K562 (cell line): ENCODE measurements around the gene OCRL. TPM values are rescaled to one million over a fixed set of nuclear protein-coding genes. Genes with fewer than 3 reads are reported as not detected.
A peak's percentile ranks its signal among the peaks of the same experiment; 100 is the strongest.

Experiments
- ATAC-seq: fragments of 200-7000 bp; cut with Tn5 transposase; 3 replicates; pipeline ENCODE4 v1.9.1; 2020; ENCODE audit warnings: moderate library complexity
- BruUV-seq: library from RNA; stranded (reverse); fragments of 400-500 nt; replicated peaks from 2 replicates; lab custom pipeline; 2021; lab: Mats Ljungman, UMichigan
- CTCF ChIA-PET: fragments of 300-600 bp; formaldehyde crosslinking; extraction: SDS; loops from one replicate; lab custom pipeline; 2021; ENCODE audit warnings: low intra/inter-chr PET ratio; lab: Yijun Ruan, JAX
- POLR2A ChIA-PET: fragments of 300-600, 350-650 bp; sonication (Branson Sonifier 250); formaldehyde crosslinking; extraction: SDS; loops from one replicate; lab custom pipeline; 2021; ENCODE audit warnings: antibody characterized with exemption, inconsistent platforms; lab: Yijun Ruan, JAX
- DNase-seq, 4 experiments: peaks; one replicate each; pipeline versions ENCODE4 v3.0.0 to v3.0.0-alpha.2; 2011 to 2018; ENCODE audit warnings: low spot score in 3 of 4, mixed read lengths in 3 of 4; ENCODE audit errors: extremely low read depth in 1 of 4
- FAIRE-seq: peaks from 2 replicates; lab custom pipeline; 2011; peaks lifted over from hg19 to GRCh38; lab: Jason Lieb, UNC
- H2AFZ ChIP-seq: 2 replicates; pipeline ENCODE4 v1.6.0; 2011; ENCODE audit warnings: low read depth, low read length, control low read depth, inconsistent platforms
- H3K27ac ChIP-seq: fragments of 200-600 bp; 3 replicates; pipeline ENCODE4 v1.8.0; 2011; ENCODE audit warnings: low read depth, mild to moderate bottlenecking, control low read depth, inconsistent platforms, low read length, moderate library complexity, mixed read lengths; ENCODE audit errors: extremely low read depth
- H3K27me3 ChIP-seq, 2 experiments: fragments of 300-600 bp in 1 of 2; 2 replicates in 1 of 2; 3 replicates in 1 of 2; pipeline versions ENCODE4 v1.6.0 to v1.8.0; 2011; ENCODE audit warnings: inconsistent platforms in 2 of 2, low read length in 2 of 2, mild to moderate bottlenecking in 1 of 2, mixed read lengths in 1 of 2, moderate library complexity in 1 of 2; ENCODE audit not compliant: control insufficient read depth in 2 of 2, insufficient read depth in 2 of 2
- H3K36me3 ChIP-seq: fragments of 300-600 bp; 3 replicates; pipeline ENCODE4 v1.8.0; 2011; ENCODE audit warnings: mild to moderate bottlenecking, low read length, inconsistent platforms; ENCODE audit not compliant: control insufficient read depth, insufficient read depth
- H3K4me1 ChIP-seq, 2 experiments: fragments of 200-600 bp in 1 of 2; replicated peaks in 1 of 2; 2 replicates in 1 of 2; 3 replicates in 1 of 2; pipeline versions ENCODE4 v1.5.1 to v1.8.0; 2011; ENCODE audit warnings: inconsistent platforms in 2 of 2, low read length in 2 of 2, mild to moderate bottlenecking in 1 of 2, mixed read lengths in 1 of 2, moderate library complexity in 1 of 2; ENCODE audit not compliant: control insufficient read depth in 2 of 2, insufficient read depth in 2 of 2
- H3K4me2 ChIP-seq: 2 replicates; pipeline ENCODE4 v1.6.1; 2011; ENCODE audit warnings: low read length, control low read depth, inconsistent platforms, mixed read lengths; ENCODE audit not compliant: insufficient read depth
- H3K4me3 ChIP-seq: fragments of 200-600 bp; sonication (generic), shearing (Covaris generic); 2 replicates; pipeline ENCODE4 v1.5.1; 2016; ENCODE audit warnings: control low read depth, inconsistent platforms
- H3K79me2 ChIP-seq: fragments of 200-600 bp; 3 replicates; pipeline ENCODE4 v1.8.0; 2011; ENCODE audit warnings: low read length, inconsistent platforms; ENCODE audit not compliant: control insufficient read depth, insufficient read depth
- H3K9ac ChIP-seq, 2 experiments: 2 replicates each; pipeline versions ENCODE4 v1.6.0 to v1.6.1; 2011; ENCODE audit warnings: low read depth in 2 of 2, low read length in 2 of 2, control low read depth in 1 of 2, inconsistent platforms in 1 of 2, mild to moderate bottlenecking in 1 of 2, mixed read lengths in 1 of 2; ENCODE audit not compliant: insufficient read depth in 1 of 2
- H3K9me1 ChIP-seq: one replicate; pipeline ENCODE4 v1.6.0; 2011; ENCODE audit warnings: inconsistent platforms, mild to moderate bottlenecking, low read length, moderate library complexity; ENCODE audit not compliant: control insufficient read depth, insufficient read depth
- H3K9me3 ChIP-seq: replicated peaks from 2 replicates; pipeline ENCODE4 v1.5.1; 2011; ENCODE audit warnings: low read depth, low read length, inconsistent platforms; ENCODE audit not compliant: control insufficient read depth, insufficient read depth
- H4K20me1 ChIP-seq: replicated peaks from 2 replicates; pipeline ENCODE4 v1.6.1; 2011; ENCODE audit warnings: low read length, inconsistent platforms, mixed read lengths; ENCODE audit not compliant: control insufficient read depth, insufficient read depth
- AFF4 ChIP-seq: sonication (generic); formaldehyde crosslinking; IDR thresholded peaks from 2 replicates; pipeline ENCODE4 v1.8.0; 2023; ENCODE audit warnings: mild to moderate bottlenecking, missing genetic modification reagents
- CTCF ChIP-seq, 3 experiments: IDR thresholded peaks in 2 of 3; conservative IDR thresholded peaks in 1 of 3; 2 replicates each; pipeline ENCODE4 v1.5.1; 2011 to 2012; ENCODE audit warnings: low read length in 3 of 3, mild to moderate bottlenecking in 3 of 3, control low read depth in 2 of 3, improper control_type of control experiment in 1 of 3, inconsistent platforms in 1 of 3, low read depth in 1 of 3, mixed read lengths in 1 of 3, moderate library complexity in 1 of 3; ENCODE audit not compliant: insufficient read depth in 2 of 3
- CTCFL ChIP-seq: IDR thresholded peaks from 2 replicates; pipeline ENCODE4 v1.6.1; 2011; ENCODE audit warnings: borderline replicate concordance, low read depth, mild to moderate bottlenecking, moderate library complexity, low read length; ENCODE audit not compliant: insufficient read depth, poor library complexity, severe bottlenecking
- HDGF ChIP-seq: fragments of 450-650 bp; IDR thresholded peaks from 2 replicates; pipeline ENCODE4 v1.6.1; 2016
- NR3C1 ChIP-seq: sonication (generic); formaldehyde crosslinking; IDR thresholded peaks from 2 replicates; pipeline ENCODE4 v1.8.1; 2022; ENCODE audit warnings: missing genetic modification reagents
- NRF1 ChIP-seq, 2 experiments: fragments of 450-650 bp; IDR thresholded peaks in 1 of 2; conservative IDR thresholded peaks in 1 of 2; 2 replicates each; pipeline ENCODE4 v1.6.1; 2014; ENCODE audit warnings: mild to moderate bottlenecking in 2 of 2
- SAP30 ChIP-seq: fragments of 200-600 bp; sonication (generic); IDR thresholded peaks from 2 replicates; pipeline ENCODE4 v1.6.1; 2012; ENCODE audit warnings: borderline replicate concordance, low read depth, mild to moderate bottlenecking, moderate library complexity, low read length, control low read depth, inconsistent platforms; ENCODE audit not compliant: insufficient read depth, poor library complexity, severe bottlenecking
- TEAD1 ChIP-seq, 2 experiments: fragments of 450-650 bp in 1 of 2; sonication (generic) in 1 of 2; formaldehyde crosslinking; IDR thresholded peaks; 2 replicates each; pipeline versions ENCODE4 v1.4.0 to v1.8.0; 2020 to 2022; ENCODE audit warnings: mild to moderate bottlenecking in 2 of 2, missing genetic modification reagents in 1 of 2
- ZBTB43 ChIP-seq: sonication (generic); formaldehyde crosslinking; IDR thresholded peaks from 2 replicates; pipeline ENCODE4 v1.8.0; 2023; ENCODE audit warnings: mild to moderate bottlenecking, missing genetic modification reagents
- ZEB2 ChIP-seq: fragments of 450-650 bp; IDR thresholded peaks from 2 replicates; pipeline ENCODE4 v1.6.1; 2016
- ZNF174 ChIP-seq: fragments of 250-450 bp; sonication (Bioruptor Pico); IDR thresholded peaks from 2 replicates; pipeline ENCODE4 v1.4.0; 2020; ENCODE audit warnings: mild to moderate bottlenecking
- WGBS: fragments of 100-300 bp; shearing (Covaris generic); methylation state at CpG from one replicate; pipeline ENCODE4 v1.1.6; 2016; ENCODE audit warnings: low coverage, mixed read lengths; ENCODE audit not compliant: insufficient coverage; ENCODE audit errors: missing lambda C conversion rate; 5-methylcytosine and 5-hydroxymethylcytosine counted together
- in situ Hi-C: fragments of 300-500 bp; cut with MboI; formaldehyde crosslinking; loops from 4 replicates; pipeline ENCODE4 v1.15.0; 2018; ENCODE audit warnings: inconsistent platforms, mixed read lengths
- intact Hi-C: fragments of 100-400 bp; cut with micrococcal nuclease; formaldehyde crosslinking; loops from 2 replicates; pipeline ENCODE4 v1.14.2; 2022
- polyA plus RNA-seq, 8 experiments: library from polyadenylated mRNA; depleted of rRNA in 4 of 8; stranded (reverse) in 5 of 8; unstranded in 3 of 8; fragments of >200 nt; fragmentation: Nextera tagmentation in 2 of 8; fragmentation: Illumina TruSeq in 1 of 8; extraction: Ambion mirVana in 2 of 8; extraction: Trizol in 1 of 8; gene quantifications; 2 replicates each; pipeline versions ENCODE4 v1.2.1 to v1.2.3, GENCODE V29; 2011 to 2014; ENCODE audit warnings: inconsistent platforms in 1 of 8, missing spikeins in 1 of 8
- total RNA-seq, 7 experiments: library from RNA; depleted of rRNA in 6 of 7; stranded (reverse); fragments of >200 nt in 6 of 7; fragmentation: Illumina TruSeq in 2 of 7; extraction: Trizol in 2 of 7; gene quantifications; 2 replicates each; pipeline versions ENCODE4 v1.2.1 to v1.2.3, GENCODE V29; 2011 to 2021; ENCODE audit warnings: low replicate concordance in 1 of 7

OCRL gene
- total and polyA plus RNA-seq, 9 of the 15 experiments (the other 6 are each of a cell fraction or from before 2014, with no cell fraction given): 2.2 to 23.4 (median 11.9) TPM

DNA sequence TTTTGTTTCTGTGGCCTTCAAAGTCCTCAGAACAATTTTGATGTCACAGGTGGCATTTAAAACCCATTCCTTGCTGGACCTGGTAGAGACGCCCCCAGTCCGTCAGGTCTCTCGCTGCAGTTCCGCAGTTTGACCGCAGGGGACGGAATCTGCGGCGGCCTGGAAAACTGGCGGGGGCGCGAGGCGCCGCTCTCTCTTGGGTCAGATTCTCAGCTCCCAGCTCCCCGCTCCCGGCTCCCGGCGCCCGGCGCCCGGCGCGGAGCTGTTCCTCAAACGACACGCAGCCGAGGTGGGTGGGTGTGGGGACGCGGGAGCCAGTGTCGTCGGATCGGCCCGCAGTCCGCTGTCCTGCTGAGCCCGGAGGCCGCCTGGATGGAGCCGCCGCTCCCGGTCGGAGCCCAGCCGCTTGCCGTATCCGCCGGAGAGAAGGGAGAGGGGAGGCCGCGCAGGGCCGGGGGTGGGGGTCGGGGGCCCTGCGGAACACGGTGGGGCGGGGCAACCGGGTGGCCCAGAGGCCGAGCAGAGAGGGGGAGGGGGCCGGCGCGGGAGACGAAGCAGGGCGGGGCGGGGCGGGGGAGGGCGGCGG is at the start of gene OCRL (continued):
- TF ChIP-seq CTCF (IDR thresholded peaks at IDR 0.05 in 2 of 3, conservative IDR thresholded peaks at IDR 0.05 in 1 of 3; ENCODE audit: insufficient read depth in 2 of 3, low read depth in 1 of 3, low read length in 3 of 3): peak; percentile 75 to 84 (median 83)

- no peak overlapping the region for H2AFZ ChIP-seq
- H3K27me3 ChIP-seq: no peaks in the 10 kb centered on the region
- POLR2A ChIA-PET: no interaction called here
- intact Hi-C loops: no loop called here
- BruUV-seq: no TSS peak
- WGBS: 25% methylated on average over 2 of the region's 2 CpGs
- CTCF ChIA-PET: no interaction called here
- no peaks in the 10 kb centered on the region for H3K9me1 ChIP-seq
- in situ Hi-C loops: no loop called here
- FAIRE-seq: no peak
- H3K4me1 ChIP-seq: no peaks in the 10 kb centered on the region
- H3K4me3 ChIP-seq: no peak overlapping the region
- H3K36me3 ChIP-seq: no peaks in the 10 kb centered on the region
- DNase-seq: no peak
- H3K9me3 ChIP-seq: no peaks in the 10 kb centered on the region
- H3K27ac ChIP-seq: no peak overlapping the region
- no peaks in the 10 kb centered on the region for H3K79me2 ChIP-seq
- no peak overlapping the region for H3K4me2 ChIP-seq
- ATAC-seq: no peak
- H3K9ac ChIP-seq: no peak overlapping the region
- no peaks in the 10 kb centered on the region for H4K20me1 ChIP-seq
- TF ChIP-seq TEAD1 (CRISPR knock-in tag; IDR thresholded peaks at IDR 0.05) (no peak), NR3C1 (no peak), ZEB2 (no peak), CTCFL (no peak), ZBTB43 (CRISPR knock-in tag) (no peak), ZNF174 (no peak), NRF1 (conservative IDR thresholded peaks at IDR 0.05 in 1 of 2, IDR thresholded peaks at IDR 0.05 in 1 of 2) (no peak), AFF4 (CRISPR knock-in tag) (no peak), HDGF (no peak), SAP30 (no peak)
Measured at GRCh38 chrX:129490330-129490729, 49.7 kb upstream of the OCRL start.
